Suppressor macrophage (primary cell): ENCODE results near the gene TNKS1BP1.

Source experiments
- DNase-seq, 4 experiments: peaks; one replicate each; pipeline ENCODE4 v3.0.0-alpha.2; 2020 to 2022

Gene TNKS1BP1

GRCh38 chr11:57251491-57252104 lies 73.2 kb downstream of the TNKS1BP1 start:
- DNase-seq: peak in 2 of 4 experiments; percentile 12 to 16

- DNase-seq: no peak
These were observed 73.7 kb downstream of the TNKS1BP1 start for GRCh38 chr11:57251037-57251436.
